Measurements from ENCODE around the gene OR13C9. TPM values are rescaled to one million over a fixed set of nuclear protein-coding genes. Genes with fewer than 3 reads are reported as not detected.
"Not testable (repeated sequence)": the region's sequence is repeated elsewhere in the genome, so short reads cannot be mapped to it uniquely, and the experiment has no call there.

The OR13C9 gene
- total RNA-seq (2014; rRNA removed; shearing (Covaris generic); ENCODE audit: low replicate concordance), result not detected in 2 replicates

- in situ Hi-C loops (cut with HindIII; ENCODE audit: low pct_unique_long_range_greater_than_20kb, low sequenced_read_pairs), result no loop called here
- DNase-seq (ENCODE audit: low read depth), result no peak
These were observed at the start of gene OR13C9 for GRCh38 chr9:104618104-104618503. Gene OR13C9 (minus strand): TSS chr9:104618204. CDS start chr9:104618204, 0 bp downstream.

- DNase-seq (ENCODE audit: low read depth), result no peak
- in situ Hi-C loops (cut with HindIII; ENCODE audit: low pct_unique_long_range_greater_than_20kb, low sequenced_read_pairs), result no loop called here
These were observed 40.6 kb upstream of the OR13C9 start for GRCh38 chr9:104658496-104659195.

- DNase-seq (ENCODE audit: low read depth), result no peak
- in situ Hi-C loops (cut with HindIII; ENCODE audit: low pct_unique_long_range_greater_than_20kb, low sequenced_read_pairs), result no loop called here
These were observed 17.5 kb upstream of the OR13C9 start for GRCh38 chr9:104635456-104635855.

GRCh38 chr9:104633976-104634520, 16.0 kb upstream of the OR13C9 start:
- in situ Hi-C loops (cut with HindIII; ENCODE audit: low pct_unique_long_range_greater_than_20kb, low sequenced_read_pairs), result no loop called here
- no peak for DNase-seq (ENCODE audit: low read depth)

- in situ Hi-C loops (cut with HindIII; ENCODE audit: low pct_unique_long_range_greater_than_20kb, low sequenced_read_pairs); DNase-seq (ENCODE audit: low read depth): not testable (repeated sequence)
These were observed 8.0 kb upstream of the OR13C9 start for GRCh38 chr9:104625964-104626363.

GRCh38 chr9:104617418-104617817, 586 bp downstream of the OR13C9 start:
- in situ Hi-C loops (cut with HindIII; ENCODE audit: low pct_unique_long_range_greater_than_20kb, low sequenced_read_pairs), result no loop called here
- DNase-seq (ENCODE audit: low read depth), result no peak

- DNase-seq (ENCODE audit: low read depth), result no peak
- in situ Hi-C loops (cut with HindIII; ENCODE audit: low pct_unique_long_range_greater_than_20kb, low sequenced_read_pairs), result no loop called here
These were observed 6.8 kb downstream of the OR13C9 start for GRCh38 chr9:104611213-104611612.

- in situ Hi-C loops (cut with HindIII; ENCODE audit: low pct_unique_long_range_greater_than_20kb, low sequenced_read_pairs), result no loop called here
- no peak for DNase-seq (ENCODE audit: low read depth)
These were observed 9.7 kb downstream of the OR13C9 start for GRCh38 chr9:104608336-104608735.

GRCh38 chr9:104606152-104606551, 11.9 kb downstream of the OR13C9 start:
- DNase-seq (ENCODE audit: low read depth), result no peak
- in situ Hi-C loops (cut with HindIII; ENCODE audit: low pct_unique_long_range_greater_than_20kb, low sequenced_read_pairs), result no loop called here

- DNase-seq (ENCODE audit: low read depth), result not testable (repeated sequence)
These were observed 12.5 kb downstream of the OR13C9 start, which contains the start of gene OR13C2 for GRCh38 chr9:104605527-104605926. Gene OR13C2 (minus strand): TSS chr9:104605627. CDS start chr9:104605627, 0 bp downstream.

GRCh38 chr9:104604801-104605200, 13.2 kb downstream of the OR13C9 start:
- DNase-seq (ENCODE audit: low read depth), result no peak
- in situ Hi-C loops (cut with HindIII; ENCODE audit: low pct_unique_long_range_greater_than_20kb, low sequenced_read_pairs), result no loop called here

More at GRCh38 chr9:104605527-104605926, 12.5 kb downstream of the OR13C9 start, which contains the start of gene OR13C2:
- in situ Hi-C loops (cut with HindIII; ENCODE audit: low pct_unique_long_range_greater_than_20kb, low sequenced_read_pairs), result not testable (repeated sequence)

GRCh38 chr9:104599313-104599712, 18.7 kb downstream of the OR13C9 start, which contains the start of gene OR13C5:
Gene OR13C5 (minus strand): TSS chr9:104599413. CDS start chr9:104599413, 0 bp downstream.
- DNase-seq (ENCODE audit: low read depth); in situ Hi-C loops (cut with HindIII; ENCODE audit: low pct_unique_long_range_greater_than_20kb, low sequenced_read_pairs): not testable (repeated sequence)

GRCh38 chr9:104598749-104599148, 19.3 kb downstream of the OR13C9 start:
- in situ Hi-C loops (cut with HindIII; ENCODE audit: low pct_unique_long_range_greater_than_20kb, low sequenced_read_pairs); DNase-seq (ENCODE audit: low read depth): not testable (repeated sequence)

GRCh38 chr9:104589626-104590025, 28.4 kb downstream of the OR13C9 start:
- in situ Hi-C loops (cut with HindIII; ENCODE audit: low pct_unique_long_range_greater_than_20kb, low sequenced_read_pairs), result no loop called here
- DNase-seq (ENCODE audit: low read depth), result no peak

GRCh38 chr9:104586496-104587180, 31.4 kb downstream of the OR13C9 start:
- no peak for DNase-seq (ENCODE audit: low read depth)
- in situ Hi-C loops (cut with HindIII; ENCODE audit: low pct_unique_long_range_greater_than_20kb, low sequenced_read_pairs), result no loop called here

- in situ Hi-C loops (cut with HindIII; ENCODE audit: low pct_unique_long_range_greater_than_20kb, low sequenced_read_pairs), result no loop called here
- no peak for DNase-seq (ENCODE audit: low read depth)
These were observed 37.4 kb downstream of the OR13C9 start for GRCh38 chr9:104580562-104580961.

- in situ Hi-C loops (cut with HindIII; ENCODE audit: low pct_unique_long_range_greater_than_20kb, low sequenced_read_pairs), result no loop called here
These were observed 40.7 kb downstream of the OR13C9 start for GRCh38 chr9:104577263-104577662.

GRCh38 chr9:104575456-104575855, 42.5 kb downstream of the OR13C9 start:
- in situ Hi-C loops (cut with HindIII; ENCODE audit: low pct_unique_long_range_greater_than_20kb, low sequenced_read_pairs), result no loop called here
- no peak for DNase-seq (ENCODE audit: low read depth)

More at GRCh38 chr9:104577263-104577662, 40.7 kb downstream of the OR13C9 start:
- no peak for DNase-seq (ENCODE audit: low read depth)

GRCh38 chr9:104572612-104573011, 45.4 kb downstream of the OR13C9 start:
- in situ Hi-C loops (cut with HindIII; ENCODE audit: low pct_unique_long_range_greater_than_20kb, low sequenced_read_pairs), result no loop called here
- no peak for DNase-seq (ENCODE audit: low read depth)
